Measurements from ENCODE around the gene PLAAT3.

The PLAAT3 gene

DNA sequence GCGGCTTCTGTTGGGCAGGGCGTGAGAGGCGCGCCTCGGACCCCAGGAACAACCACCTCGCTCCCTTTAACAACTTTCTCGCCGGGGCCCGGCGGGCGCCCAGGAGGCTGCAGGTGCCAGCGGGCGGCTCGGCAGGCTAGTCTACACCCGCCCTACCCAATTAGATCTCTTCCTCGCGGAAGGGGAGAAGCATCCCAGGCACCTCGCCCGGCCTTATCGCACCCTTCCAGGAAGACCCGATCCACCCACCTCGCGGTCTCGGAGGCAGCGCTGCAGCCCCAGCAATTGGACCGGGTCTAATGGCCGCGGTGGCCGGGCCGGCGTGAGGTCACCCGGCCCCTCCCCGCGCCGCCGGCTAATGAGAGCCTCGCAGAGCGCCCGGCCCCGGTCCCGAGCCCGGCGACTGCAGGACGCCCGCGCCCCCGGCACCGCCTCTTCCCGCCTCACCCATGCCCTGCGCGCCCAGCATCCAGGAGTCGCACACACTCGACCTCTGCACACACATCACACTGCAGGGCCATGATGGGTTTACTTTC is at the start of gene PLAAT3:
Gene PLAAT3 (minus strand): TSS at position 298 of the 536 bp plus-strand sequence. CDS start 419 bp downstream, outside the sequence.
- ChIA-PET CTCF (no interaction called here), POLR2A (interaction anchor here (0.5 kb wide), 1 partner anchor 614 kb away, joined by 5 read pairs; no protein-coding TSS in a partner anchor)
- TF ChIP-seq ZNF274 (IDR thresholded peaks at IDR 0.05; ENCODE audit: low read length) = no peak
- no peak for TF ChIP-seq ZNF274 (tag by site-specific recombination; IDR thresholded peaks at IDR 0.05; ENCODE audit: borderline replicate concordance)
- TF ChIP-seq ZNF610 (tag by site-specific recombination; IDR thresholded peaks at IDR 0.05; ENCODE audit: borderline replicate concordance) = no peak
- no peak for TF ChIP-seq ZNF555 (tag by site-specific recombination; conservative IDR thresholded peaks at IDR 0.05)
- TF ChIP-seq, protein P1, sequence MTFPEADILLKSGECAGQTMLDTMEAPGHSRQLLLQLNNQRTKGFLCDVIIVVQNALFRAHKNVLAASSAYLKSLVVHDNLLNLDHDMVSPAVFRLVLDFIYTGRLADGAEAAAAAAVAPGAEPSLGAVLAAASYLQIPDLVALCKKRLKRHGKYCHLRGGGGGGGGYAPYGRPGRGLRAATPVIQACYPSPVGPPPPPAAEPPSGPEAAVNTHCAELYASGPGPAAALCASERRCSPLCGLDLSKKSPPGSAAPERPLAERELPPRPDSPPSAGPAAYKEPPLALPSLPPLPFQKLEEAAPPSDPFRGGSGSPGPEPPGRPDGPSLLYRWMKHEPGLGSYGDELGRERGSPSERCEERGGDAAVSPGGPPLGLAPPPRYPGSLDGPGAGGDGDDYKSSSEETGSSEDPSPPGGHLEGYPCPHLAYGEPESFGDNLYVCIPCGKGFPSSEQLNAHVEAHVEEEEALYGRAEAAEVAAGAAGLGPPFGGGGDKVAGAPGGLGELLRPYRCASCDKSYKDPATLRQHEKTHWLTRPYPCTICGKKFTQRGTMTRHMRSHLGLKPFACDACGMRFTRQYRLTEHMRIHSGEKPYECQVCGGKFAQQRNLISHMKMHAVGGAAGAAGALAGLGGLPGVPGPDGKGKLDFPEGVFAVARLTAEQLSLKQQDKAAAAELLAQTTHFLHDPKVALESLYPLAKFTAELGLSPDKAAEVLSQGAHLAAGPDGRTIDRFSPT (tag by site-specific recombination; IDR thresholded peaks at IDR 0.05) = no peak
- TF ChIP-seq ZNF747 (tag by site-specific recombination; IDR thresholded peaks at IDR 0.05) = no peak
- TF ChIP-seq GLI4 (tag by site-specific recombination; IDR thresholded peaks at IDR 0.05) = no peak
- TF ChIP-seq FEZF1 (tag by site-specific recombination; IDR thresholded peaks at IDR 0.05) = no peak
- no peak for TF ChIP-seq OVOL3 (tag by site-specific recombination; IDR thresholded peaks at IDR 0.05)
- 0 out of 2 replicates have a peak, but pooled peaks have one; percentile 20 for TF ChIP-seq ZEB2 (tag by site-specific recombination; IDR thresholded peaks at IDR 0.05)
- TF ChIP-seq KLF16 (tag by site-specific recombination; IDR thresholded peaks at IDR 0.05) = no peak
- no peak for TF ChIP-seq ZNF624 (tag by site-specific recombination; IDR thresholded peaks at IDR 0.05)
- no peak for TF ChIP-seq ZNF626 (tag by site-specific recombination; IDR thresholded peaks at IDR 0.05)
- no peak for TF ChIP-seq ZNF112 (tag by site-specific recombination; IDR thresholded peaks at IDR 0.05)
- TF ChIP-seq, protein P2, sequence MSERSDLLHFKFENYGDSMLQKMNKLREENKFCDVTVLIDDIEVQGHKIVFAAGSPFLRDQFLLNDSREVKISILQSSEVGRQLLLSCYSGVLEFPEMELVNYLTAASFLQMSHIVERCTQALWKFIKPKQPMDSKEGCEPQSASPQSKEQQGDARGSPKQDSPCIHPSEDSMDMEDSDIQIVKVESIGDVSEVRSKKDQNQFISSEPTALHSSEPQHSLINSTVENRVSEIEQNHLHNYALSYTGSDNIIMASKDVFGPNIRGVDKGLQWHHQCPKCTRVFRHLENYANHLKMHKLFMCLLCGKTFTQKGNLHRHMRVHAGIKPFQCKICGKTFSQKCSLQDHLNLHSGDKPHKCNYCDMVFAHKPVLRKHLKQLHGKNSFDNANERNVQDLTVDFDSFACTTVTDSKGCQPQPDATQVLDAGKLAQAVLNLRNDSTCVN (tag by site-specific recombination; optimal IDR thresholded peaks at IDR 0.05) = peak; percentile 59
- TF ChIP-seq ZNF76 (tag by site-specific recombination; IDR thresholded peaks at IDR 0.05; ENCODE audit: borderline replicate concordance, low read depth) = peak; percentile 38; the same call in 1 of the 2 replicates
- TF ChIP-seq, protein P3, sequence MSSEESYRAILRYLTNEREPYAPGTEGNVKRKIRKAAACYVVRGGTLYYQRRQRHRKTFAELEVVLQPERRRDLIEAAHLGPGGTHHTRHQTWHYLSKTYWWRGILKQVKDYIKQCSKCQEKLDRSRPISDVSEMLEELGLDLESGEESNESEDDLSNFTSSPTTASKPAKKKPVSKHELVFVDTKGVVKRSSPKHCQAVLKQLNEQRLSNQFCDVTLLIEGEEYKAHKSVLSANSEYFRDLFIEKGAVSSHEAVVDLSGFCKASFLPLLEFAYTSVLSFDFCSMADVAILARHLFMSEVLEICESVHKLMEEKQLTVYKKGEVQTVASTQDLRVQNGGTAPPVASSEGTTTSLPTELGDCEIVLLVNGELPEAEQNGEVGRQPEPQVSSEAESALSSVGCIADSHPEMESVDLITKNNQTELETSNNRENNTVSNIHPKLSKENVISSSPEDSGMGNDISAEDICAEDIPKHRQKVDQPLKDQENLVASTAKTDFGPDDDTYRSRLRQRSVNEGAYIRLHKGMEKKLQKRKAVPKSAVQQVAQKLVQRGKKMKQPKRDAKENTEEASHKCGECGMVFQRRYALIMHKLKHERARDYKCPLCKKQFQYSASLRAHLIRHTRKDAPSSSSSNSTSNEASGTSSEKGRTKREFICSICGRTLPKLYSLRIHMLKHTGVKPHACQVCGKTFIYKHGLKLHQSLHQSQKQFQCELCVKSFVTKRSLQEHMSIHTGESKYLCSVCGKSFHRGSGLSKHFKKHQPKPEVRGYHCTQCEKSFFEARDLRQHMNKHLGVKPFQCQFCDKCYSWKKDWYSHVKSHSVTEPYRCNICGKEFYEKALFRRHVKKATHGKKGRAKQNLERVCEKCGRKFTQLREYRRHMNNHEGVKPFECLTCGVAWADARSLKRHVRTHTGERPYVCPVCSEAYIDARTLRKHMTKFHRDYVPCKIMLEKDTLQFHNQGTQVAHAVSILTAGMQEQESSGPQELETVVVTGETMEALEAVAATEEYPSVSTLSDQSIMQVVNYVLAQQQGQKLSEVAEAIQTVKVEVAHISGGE (tag by site-specific recombination; conservative IDR thresholded peaks at IDR 0.05; ENCODE audit: low read depth) = no peak
- TF ChIP-seq, protein P4, sequence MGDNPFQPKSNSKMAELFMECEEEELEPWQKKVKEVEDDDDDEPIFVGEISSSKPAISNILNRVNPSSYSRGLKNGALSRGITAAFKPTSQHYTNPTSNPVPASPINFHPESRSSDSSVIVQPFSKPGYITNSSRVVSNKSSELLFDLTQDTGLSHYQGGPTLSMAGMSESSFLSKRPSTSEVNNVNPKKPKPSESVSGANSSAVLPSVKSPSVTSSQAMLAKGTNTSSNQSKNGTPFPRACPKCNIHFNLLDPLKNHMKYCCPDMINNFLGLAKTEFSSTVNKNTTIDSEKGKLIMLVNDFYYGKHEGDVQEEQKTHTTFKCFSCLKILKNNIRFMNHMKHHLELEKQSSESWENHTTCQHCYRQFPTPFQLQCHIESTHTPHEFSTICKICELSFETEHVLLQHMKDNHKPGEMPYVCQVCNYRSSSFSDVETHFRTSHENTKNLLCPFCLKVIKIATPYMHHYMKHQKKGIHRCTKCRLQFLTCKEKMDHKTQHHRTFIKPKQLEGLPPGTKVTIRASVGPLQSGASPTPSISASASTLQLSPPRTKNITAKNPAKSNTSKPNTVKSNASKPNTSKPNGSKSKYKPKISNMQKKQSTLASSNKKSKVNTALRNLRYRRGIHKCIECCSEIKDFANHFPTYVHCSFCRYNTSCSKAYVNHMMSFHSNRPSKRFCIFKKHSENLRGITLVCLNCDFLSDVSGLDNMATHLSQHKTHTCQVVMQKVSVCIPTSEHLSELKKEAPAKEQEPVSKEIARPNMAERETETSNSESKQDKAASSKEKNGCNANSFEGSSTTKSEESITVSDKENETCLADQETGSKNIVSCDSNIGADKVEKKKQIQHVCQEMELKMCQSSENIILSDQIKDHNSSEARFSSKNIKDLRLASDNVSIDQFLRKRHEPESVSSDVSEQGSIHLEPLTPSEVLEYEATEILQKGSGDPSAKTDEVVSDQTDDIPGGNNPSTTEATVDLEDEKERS (tag by site-specific recombination; IDR thresholded peaks at IDR 0.05) = no peak
- TF ChIP-seq, protein P5, sequence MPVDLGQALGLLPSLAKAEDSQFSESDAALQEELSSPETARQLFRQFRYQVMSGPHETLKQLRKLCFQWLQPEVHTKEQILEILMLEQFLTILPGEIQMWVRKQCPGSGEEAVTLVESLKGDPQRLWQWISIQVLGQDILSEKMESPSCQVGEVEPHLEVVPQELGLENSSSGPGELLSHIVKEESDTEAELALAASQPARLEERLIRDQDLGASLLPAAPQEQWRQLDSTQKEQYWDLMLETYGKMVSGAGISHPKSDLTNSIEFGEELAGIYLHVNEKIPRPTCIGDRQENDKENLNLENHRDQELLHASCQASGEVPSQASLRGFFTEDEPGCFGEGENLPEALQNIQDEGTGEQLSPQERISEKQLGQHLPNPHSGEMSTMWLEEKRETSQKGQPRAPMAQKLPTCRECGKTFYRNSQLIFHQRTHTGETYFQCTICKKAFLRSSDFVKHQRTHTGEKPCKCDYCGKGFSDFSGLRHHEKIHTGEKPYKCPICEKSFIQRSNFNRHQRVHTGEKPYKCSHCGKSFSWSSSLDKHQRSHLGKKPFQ (tag by site-specific recombination; IDR thresholded peaks at IDR 0.05) = no peak
- TF ChIP-seq SP3 (tag by site-specific recombination; IDR thresholded peaks at IDR 0.05) = no peak
- TF ChIP-seq ZNF521 (tag by site-specific recombination; IDR thresholded peaks at IDR 0.05) = no peak
- peak; percentile 65 for TF ChIP-seq SP2 (tag by site-specific recombination; IDR thresholded peaks at IDR 0.05)
- TF ChIP-seq ZNF426 (tag by site-specific recombination; IDR thresholded peaks at IDR 0.05) = no peak
- no peak for TF ChIP-seq ZNF211 (tag by site-specific recombination; IDR thresholded peaks at IDR 0.05; ENCODE audit: low read depth)
- no peak for TF ChIP-seq ZBTB48 (tag by site-specific recombination; IDR thresholded peaks at IDR 0.05)
- TF ChIP-seq ZNF654 (tag by site-specific recombination; IDR thresholded peaks at IDR 0.05; ENCODE audit: low read depth) = no peak

More for the DNA sequence above, at the start of gene PLAAT3:
- H3K9me3 ChIP-seq (ENCODE audit: control insufficient read depth, insufficient read depth, low read depth, low read length) = no peaks in the 10 kb centered on the region
- H3K36me3 ChIP-seq (ENCODE audit: control insufficient read depth in 2 of 2, insufficient read depth in 1 of 2, low read length in 2 of 2) = no peaks in the 10 kb centered on the region
- peak within 1 kb of the TSS; percentile 57 for H3K4me3 ChIP-seq (ENCODE audit: low read depth, low read length)
- no peaks in the 10 kb centered on the region for H3K4me1 ChIP-seq (ENCODE audit: control insufficient read depth, insufficient read depth, low read length)
- no peak within 1 kb of the TSS; the same call in 1 of the 2 replicates for H3K27ac ChIP-seq (ENCODE audit: extremely low read depth, low read depth, low read length)
